Stimulated activated CD4-positive, alpha-beta T cell treated with anti-CD3 and anti-CD28 coated beads, Interleukin-12 subunit alpha, Interleukin-12 subunit beta, amount 100 ng/mL, for 4 hours (primary cell): ENCODE measurements around the gene WDFY2.

Experiments
- DNase-seq: peaks from one replicate; pipeline ENCODE4 v3.0.0-alpha.2; 2020

The WDFY2 gene

DNA sequence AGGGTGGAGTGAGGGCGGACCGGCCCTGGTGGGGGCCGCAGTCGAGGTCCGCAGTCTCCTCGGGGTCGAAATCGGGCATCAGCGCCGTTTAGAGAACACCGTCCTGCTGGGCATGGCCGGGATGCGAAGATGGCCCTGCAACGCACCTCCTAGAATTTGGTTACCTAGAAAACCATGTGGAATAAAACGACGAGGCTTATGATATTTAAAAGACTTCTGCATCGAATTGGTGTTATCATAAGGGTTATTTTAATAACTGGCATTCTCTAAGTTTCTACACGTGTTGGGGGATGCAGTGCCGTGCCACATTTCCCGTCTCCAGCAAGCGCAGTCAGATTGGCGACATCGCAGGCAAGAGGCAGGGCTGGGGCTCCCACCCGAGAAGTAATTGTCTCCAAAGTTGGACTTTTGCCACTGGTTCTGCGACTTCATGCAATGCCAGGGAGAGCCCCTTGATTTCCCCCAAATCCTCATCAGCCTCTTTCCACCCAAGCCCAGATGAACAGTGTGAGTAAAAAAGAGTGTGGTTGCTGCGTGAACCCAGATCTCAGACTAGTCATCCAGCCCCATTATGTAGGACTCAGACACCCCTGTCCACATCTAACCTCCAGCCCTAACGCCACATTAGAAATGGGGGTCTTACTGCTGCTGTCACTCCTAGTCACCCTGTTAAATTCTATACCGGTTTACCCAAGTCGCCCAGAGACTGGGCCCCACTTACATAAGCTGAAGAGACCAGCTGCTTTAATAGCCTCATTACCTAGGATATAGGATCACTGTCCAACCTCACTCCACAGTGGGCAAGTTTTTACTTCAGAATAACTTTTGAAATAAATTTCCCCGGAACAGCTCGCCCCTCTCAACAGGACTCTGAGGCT is 220.3 kb downstream of the WDFY2 start:
- DNase-seq, result no peak

DNA sequence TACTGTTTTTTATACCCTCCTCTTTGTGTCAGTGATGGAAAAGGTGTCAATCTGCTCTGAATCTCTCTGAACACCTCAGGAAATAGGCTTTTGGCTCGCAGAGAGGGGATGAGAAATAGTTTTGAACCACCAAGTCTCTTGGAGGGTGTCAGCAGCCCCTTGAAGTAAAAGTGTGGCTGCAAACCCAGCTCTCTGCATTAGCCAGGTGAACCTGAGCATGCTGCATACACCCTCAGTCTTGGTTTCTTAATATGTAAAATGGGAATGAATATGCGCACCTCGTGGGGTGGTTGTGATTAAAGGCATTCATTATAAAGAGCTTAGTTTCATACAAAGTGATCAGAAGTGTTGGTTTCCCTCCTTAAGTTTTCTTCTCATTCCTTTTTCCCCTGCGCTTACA is 221.1 kb downstream of the WDFY2 start:
- DNase-seq, result no peak

DNA sequence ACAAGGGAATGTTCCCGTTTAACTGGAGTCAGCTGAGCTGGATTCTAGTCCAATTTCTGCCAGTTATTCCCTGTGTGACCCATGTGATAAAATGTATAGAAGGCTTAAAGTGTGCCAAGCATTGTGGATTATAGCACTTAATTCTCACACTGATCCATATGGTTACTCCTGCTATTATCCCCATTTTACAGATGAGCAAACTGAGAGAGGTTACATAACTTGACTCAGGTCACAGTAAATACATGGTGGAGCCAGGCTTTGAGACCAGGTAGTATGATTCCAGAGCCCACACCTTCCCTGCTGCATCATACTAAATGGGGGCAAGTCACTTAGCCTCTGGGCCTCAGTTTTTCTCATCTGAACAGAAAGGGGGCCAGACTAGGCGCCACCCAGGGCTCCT is 221.7 kb downstream of the WDFY2 start:
- DNase-seq, result no peak

DNA sequence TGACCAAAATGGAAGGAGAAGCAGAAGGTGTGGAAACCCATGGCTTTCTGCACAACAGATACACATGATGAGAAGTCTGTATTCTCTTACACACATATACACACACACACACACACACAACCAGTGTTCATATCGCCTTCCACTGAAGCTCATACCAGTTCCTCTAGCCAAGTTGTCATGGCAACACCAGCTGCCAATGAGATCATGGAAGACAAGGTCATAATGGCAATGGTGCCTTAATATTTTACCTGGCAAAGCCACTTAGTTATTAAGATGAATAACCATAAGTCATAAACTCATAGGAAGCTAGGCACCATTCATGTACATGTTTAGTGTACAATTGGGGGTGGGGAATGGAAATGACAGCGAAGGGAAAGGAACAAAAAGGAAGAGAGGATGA is 222.3 kb downstream of the WDFY2 start:
- DNase-seq, result no peak

DNA sequence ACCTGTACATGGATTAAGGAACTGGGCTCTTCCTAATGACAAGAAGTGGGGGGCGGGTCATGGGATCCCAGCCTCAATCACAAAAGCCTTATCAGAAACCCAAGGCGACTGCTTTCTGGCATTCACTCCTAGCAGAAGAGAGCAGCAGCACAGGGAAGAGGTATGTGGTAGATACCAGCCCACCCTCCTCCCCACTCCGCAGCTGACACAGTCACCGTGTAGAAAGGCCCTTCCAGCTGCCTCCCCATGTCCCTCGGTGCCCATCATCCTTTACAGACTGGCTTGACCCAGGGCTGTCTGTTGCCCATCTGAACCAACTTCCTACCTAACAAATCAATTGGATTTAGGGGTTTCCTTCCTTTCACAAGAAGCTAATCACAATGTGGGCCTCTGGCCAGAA is 222.8 kb downstream of the WDFY2 start:
- DNase-seq, result no peak

DNA sequence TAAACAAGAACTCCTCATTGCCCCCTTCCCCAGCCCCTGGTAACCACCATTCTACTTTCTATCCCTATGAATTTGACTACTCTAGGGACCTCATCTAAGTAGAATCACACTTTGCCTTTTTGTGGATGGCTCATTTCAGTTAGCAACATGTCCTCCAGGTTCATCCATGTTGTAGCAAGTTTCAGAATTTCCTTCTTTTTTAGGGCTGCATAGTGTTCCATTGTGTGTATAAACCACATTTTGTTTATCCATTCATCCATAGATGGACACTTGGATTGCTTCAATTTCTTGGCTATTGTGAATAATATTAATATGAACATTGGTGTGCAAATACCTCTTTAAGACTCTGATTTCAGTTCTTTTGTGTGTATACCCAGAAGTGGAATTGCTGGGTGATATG is 224.5 kb downstream of the WDFY2 start:
- no peak for DNase-seq

DNA sequence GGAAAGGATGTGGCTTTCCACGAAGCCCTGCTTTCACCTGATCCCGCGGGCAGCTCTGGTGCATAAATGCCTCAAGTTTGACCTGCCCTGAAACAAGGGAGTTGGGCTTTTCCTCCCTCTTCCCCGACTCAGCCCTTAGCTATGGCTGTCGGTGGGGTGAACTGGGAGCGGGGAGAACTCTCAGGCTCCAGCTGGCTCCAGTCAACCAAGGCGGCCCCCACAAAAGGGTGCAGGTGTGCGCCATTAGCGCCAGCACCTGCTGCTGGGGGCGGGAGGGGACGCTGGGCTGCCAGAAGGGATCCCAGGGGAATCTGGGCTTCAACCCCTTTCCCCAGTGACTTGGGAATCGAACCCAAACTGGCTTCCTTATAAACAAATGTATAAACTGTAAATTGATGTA is 226.8 kb downstream of the WDFY2 start:
- no peak for DNase-seq

DNA sequence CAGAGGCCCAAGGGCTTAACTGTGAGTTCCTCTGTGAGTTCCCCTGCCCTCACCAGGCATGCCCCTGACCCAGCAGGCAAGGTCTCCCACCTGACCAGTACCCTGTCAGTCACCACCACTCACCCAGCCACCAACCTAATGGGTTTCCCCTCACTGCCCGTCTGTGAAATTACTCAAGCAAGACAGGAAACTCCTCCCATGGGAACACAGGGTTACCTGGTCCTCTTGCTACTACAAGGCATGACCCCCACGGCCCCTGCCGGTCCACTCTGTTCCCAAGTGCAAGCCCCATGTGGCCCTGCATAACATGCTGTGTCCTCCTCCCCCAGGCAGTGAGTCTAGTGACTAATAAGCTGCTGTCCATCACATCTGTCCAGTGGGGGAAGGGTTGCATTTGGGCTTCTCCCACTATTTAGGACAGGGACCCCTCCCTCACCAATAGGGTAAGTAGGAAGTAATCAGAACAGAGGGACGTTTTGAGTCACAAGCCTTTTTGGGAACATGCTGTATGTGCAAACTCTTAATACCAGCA is 227.7 kb downstream of the WDFY2 start:
- no peak for DNase-seq

DNA sequence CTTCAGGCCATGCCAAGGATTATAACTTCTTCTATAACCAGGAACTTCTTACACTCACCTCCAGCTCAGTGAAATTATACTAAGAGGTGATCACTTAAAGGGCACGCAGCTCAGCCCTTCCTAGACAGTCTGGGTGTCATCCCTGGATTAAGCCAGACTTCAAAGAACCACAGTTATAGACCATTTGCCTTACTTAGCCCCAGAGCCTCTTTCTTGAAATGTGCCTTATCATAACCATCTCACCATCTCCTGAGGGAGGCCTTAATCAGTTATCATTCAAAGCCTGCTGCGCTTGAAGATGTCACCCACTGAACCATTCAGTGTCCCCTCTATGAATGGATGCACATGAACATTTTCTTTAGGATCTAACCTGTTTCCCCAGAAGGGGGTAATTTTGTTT is 229.8 kb downstream of the WDFY2 start:
- DNase-seq, result no peak

DNA sequence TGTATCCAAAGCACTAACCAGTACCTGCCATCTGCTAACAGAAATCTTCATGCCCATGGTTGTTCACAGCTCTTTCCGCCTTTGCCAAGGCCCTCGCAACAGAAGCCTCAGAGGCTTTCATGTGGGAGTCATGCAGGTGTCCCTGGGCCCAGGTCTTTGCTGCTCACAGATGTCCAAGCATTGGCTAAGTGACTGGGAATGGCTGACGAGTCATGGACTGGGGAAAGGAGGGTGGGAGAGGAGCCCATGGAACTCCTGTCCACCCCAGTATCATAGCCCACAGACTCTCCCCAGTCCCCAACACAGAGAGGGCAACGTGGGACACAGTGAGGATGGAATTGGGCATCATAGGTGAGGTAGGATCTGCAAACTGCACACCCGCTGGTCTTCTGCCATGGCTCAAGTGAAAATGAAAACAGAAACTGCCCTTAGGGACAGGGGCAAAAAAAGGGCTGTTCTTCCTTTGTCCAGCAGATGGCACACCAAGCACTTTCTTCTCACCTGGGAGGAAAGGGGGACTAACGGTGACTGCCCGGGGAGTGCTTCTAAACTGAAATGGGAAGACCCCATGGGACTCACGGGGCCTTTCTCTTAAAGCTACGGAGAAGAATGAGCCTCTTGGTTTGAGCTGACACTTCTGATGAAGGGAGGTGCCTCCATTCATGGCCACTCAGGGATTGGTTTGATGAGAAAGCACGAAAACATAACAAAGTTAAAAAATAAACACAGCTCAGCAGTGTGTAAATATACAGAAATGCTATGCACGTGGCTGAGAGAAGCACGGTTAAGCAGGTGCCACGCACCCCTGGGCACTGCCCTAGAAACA is 230.8 kb downstream of the WDFY2 start:
- DNase-seq, result peak; percentile 56

DNA sequence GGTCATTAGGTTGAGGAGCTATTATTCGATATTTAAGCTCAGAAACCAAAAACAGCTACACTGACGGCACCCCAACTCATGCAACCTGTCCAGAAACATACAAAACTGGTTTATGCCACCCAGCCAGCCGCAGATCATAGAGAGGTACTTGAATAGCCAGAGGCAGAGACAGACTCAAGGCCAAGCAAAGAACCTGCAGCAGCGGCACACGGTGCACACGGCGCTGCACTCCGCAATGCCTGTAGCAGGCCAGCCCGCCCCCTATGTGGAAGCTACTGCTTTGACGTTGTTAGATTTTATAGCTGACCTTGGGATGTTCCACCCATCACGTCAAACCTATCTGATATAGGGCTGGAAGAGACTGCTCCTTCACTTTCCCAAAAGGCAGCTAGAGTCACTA is 231.6 kb downstream of the WDFY2 start:
- DNase-seq, result no peak

DNA sequence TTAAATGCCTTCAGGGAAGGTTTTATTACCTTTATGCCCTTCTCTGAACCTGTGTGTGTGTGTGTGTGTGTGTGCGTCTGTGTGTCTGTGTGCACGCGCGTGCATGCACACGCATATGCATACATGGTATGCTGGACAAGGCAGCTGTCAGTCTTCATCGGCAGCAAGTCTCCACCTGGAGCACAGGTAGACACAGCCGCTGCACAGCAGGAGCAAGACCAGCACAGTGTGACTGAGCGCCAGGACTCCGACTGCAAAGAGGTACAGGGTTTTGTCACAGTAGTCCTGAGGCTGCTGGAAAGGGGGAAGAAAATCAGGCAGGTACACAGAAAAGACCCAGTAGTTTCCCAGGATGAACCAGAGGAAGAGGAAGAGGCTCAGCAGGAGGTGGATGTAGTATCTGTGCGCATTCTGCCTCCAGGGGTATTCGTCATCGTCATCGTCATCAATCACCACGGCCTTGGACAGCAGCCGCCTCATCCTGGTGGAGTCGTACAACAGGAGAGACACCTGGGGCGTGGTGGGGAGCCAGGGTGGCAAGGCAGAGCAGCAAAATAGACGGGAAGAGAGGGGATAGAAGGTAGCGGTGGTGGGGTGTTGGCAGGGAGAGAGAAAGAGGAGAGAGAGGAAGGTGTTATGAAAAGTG is 232.5 kb downstream of the WDFY2 start:
- DNase-seq, result no peak
